Osteoblast (primary cell): ENCODE measurements around the gene CARD19. TPM values are rescaled to one million over a fixed set of nuclear protein-coding genes. Genes with fewer than 3 reads are reported as not detected.
"Not testable (repeated sequence)": the region's sequence is repeated elsewhere in the genome, so short reads cannot be mapped to it uniquely, and the experiment has no call there.

Experiments
- DNase-seq: peaks from one replicate; pipeline ENCODE4 v3.0.0; 2011; ENCODE audit warnings: low spot score, mixed read lengths; ENCODE audit not compliant: insufficient read length; ENCODE audit errors: missing footprints
- H2AFZ ChIP-seq: 2 replicates; pipeline ENCODE4 v1.6.0; 2011; ENCODE audit warnings: mild to moderate bottlenecking, low read length
- H3K27ac ChIP-seq: 2 replicates; pipeline ENCODE4 v1.5.1; 2011; ENCODE audit warnings: mild to moderate bottlenecking, low read depth, low read length, moderate library complexity
- H3K27me3 ChIP-seq: 2 replicates; pipeline ENCODE4 v1.6.0; 2012; ENCODE audit warnings: mild to moderate bottlenecking, control low read depth, inconsistent platforms, low read length, moderate library complexity; ENCODE audit not compliant: insufficient read depth
- H3K36me3 ChIP-seq: 2 replicates; pipeline ENCODE4 v1.5.1; 2011; ENCODE audit warnings: mild to moderate bottlenecking, low read length, control low read depth, moderate library complexity; ENCODE audit not compliant: insufficient read depth
- H3K4me1 ChIP-seq: 2 replicates; pipeline ENCODE4 v1.5.1; 2011; ENCODE audit warnings: mild to moderate bottlenecking, low read length, control low read depth, moderate library complexity; ENCODE audit not compliant: insufficient read depth
- H3K4me2 ChIP-seq: 2 replicates; pipeline ENCODE4 v1.6.0; 2011; ENCODE audit warnings: mild to moderate bottlenecking, low read length; ENCODE audit not compliant: insufficient read depth
- H3K4me3 ChIP-seq: fragments of 200-600 bp; sonication (generic); 3 replicates; pipeline ENCODE4 v1.5.1; 2012; ENCODE audit warnings: mild to moderate bottlenecking, low read length, inconsistent platforms; ENCODE audit not compliant: insufficient read depth
- H3K79me2 ChIP-seq: 2 replicates; pipeline ENCODE4 v1.6.0; 2012; ENCODE audit warnings: mild to moderate bottlenecking, low read length, control low read depth, inconsistent platforms; ENCODE audit not compliant: insufficient read depth
- H3K9me3 ChIP-seq: 2 replicates; pipeline ENCODE4 v1.5.1; 2011; ENCODE audit warnings: low read depth, low read length, control low read depth
- H4K20me1 ChIP-seq: 2 replicates; pipeline ENCODE4 v1.6.0; 2012; ENCODE audit warnings: mild to moderate bottlenecking, low read length, control low read depth; ENCODE audit not compliant: insufficient read depth
- CTCF ChIP-seq: IDR thresholded peaks from 2 replicates; pipeline ENCODE4 v1.5.1; 2011; ENCODE audit warnings: mild to moderate bottlenecking, low read depth, low read length, moderate library complexity; ENCODE audit errors: extremely low read depth
- total RNA-seq: library from RNA; depleted of rRNA; stranded (reverse); fragments of >200 nt; gene quantifications from 2 replicates; pipeline ENCODE4 v1.2.3, GENCODE V29; 2012

Gene CARD19
- total RNA-seq, 1 donor, result 38.4 TPM

- peak overlapping the region; percentile 76 for H2AFZ ChIP-seq
- no peaks in the 10 kb centered on the region for H3K79me2 ChIP-seq
- peaks cover 10% of the 10 kb centered on the region for H3K36me3 ChIP-seq
- no peak overlapping the region for H3K4me3 ChIP-seq
- peak overlapping the region; percentile 37 for H3K4me2 ChIP-seq
- peak; percentile 95 for DNase-seq
- no peaks in the 10 kb centered on the region for H3K27me3 ChIP-seq
- no peaks in the 10 kb centered on the region for H3K9me3 ChIP-seq
- peaks cover 3% of the 10 kb centered on the region for H4K20me1 ChIP-seq
- peak overlapping the region; percentile 75 for H3K27ac ChIP-seq
- TF ChIP-seq CTCF, result no peak
- H3K4me1 ChIP-seq, result peaks cover 19% of the 10 kb centered on the region
Observed at GRCh38 chr9:93116072-93116961, 20.3 kb downstream of the CARD19 start.

- H3K27ac ChIP-seq, H2AFZ ChIP-seq, H3K36me3 ChIP-seq, H3K9me3 ChIP-seq, H4K20me1 ChIP-seq, H3K27me3 ChIP-seq, H3K4me3 ChIP-seq, H3K4me2 ChIP-seq, DNase-seq, H3K79me2 ChIP-seq: not testable (repeated sequence)
- H3K4me1 ChIP-seq, result peaks cover 19% of the 10 kb centered on the region
Observed at GRCh38 chr9:93117521-93117920, 21.5 kb downstream of the CARD19 start.

GRCh38 chr9:93117924-93118862, 22.2 kb downstream of the CARD19 start:
- Histone ChIP-seq H3K27me3 (no peaks in the 10 kb centered on the region), H3K79me2 (no peaks in the 10 kb centered on the region), H3K36me3 (peaks cover 6% of the 10 kb centered on the region), H3K4me2 (no peak overlapping the region), H3K9me3 (no peaks in the 10 kb centered on the region), H3K4me1 (peaks cover 19% of the 10 kb centered on the region), H3K4me3 (no peak overlapping the region), H4K20me1 (no peaks in the 10 kb centered on the region), H2AFZ (no peak overlapping the region), H3K27ac (no peak overlapping the region)
- peak; percentile 80 for DNase-seq
- TF ChIP-seq CTCF, result no peak

- no peak overlapping the region for H2AFZ ChIP-seq
- H3K27ac ChIP-seq, result peak overlapping the region; percentile 66
- DNase-seq, result peak; percentile 73
Observed at GRCh38 chr9:93118863-93119702, 23.1 kb downstream of the CARD19 start.

More at GRCh38 chr9:93118863-93119702, 23.1 kb downstream of the CARD19 start:
- H3K79me2 ChIP-seq, result no peaks in the 10 kb centered on the region
- H3K9me3 ChIP-seq, result no peaks in the 10 kb centered on the region
- H3K27me3 ChIP-seq, result no peaks in the 10 kb centered on the region
- H3K4me3 ChIP-seq, result no peak overlapping the region
- H4K20me1 ChIP-seq, result no peaks in the 10 kb centered on the region
- TF ChIP-seq CTCF, result no peak
- peak overlapping the region; percentile 65 for H3K4me2 ChIP-seq
- H3K4me1 ChIP-seq, result peaks cover 19% of the 10 kb centered on the region
- peaks cover 2% of the 10 kb centered on the region for H3K36me3 ChIP-seq
